Measurements from ENCODE around the gene VEPH1.

DNA sequence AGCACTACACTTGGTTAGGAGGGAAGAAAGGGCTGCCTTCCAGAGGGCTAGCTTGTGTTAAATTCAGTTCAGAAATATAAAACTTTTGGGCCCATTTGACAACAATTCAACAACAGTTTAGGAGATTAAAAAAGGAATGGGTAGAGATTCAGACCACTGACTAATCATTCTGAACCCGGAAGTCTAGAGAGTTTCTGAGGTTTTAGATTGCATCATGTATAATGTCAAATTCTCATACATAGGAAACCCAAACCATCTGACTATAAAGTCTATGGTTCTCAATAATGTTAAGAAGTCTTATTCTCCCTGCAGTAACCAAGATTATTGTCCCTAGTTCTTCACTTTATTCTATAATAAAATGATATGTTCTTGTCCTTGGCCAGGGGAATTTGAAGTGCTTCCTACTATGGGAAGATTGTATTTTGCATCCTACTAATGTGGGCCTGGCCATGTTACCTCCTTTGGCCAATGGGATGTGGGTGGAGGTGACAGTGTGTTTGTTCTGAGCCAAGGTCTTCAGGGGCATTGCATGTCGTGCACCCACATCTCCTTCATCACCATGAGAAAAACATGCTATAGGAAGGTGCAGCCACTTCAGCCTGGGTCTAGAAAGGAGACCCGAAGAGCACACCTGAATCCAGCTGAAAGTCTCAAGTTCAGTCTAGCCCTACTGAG lies 276.9 kb downstream of the VEPH1 start:
- TF ChIP-seq GATA2 (IDR thresholded peaks at IDR 0.05; ENCODE audit: low read depth, low read length) (no peak), GATA3 (IDR thresholded peaks at IDR 0.05; ENCODE audit: low read depth, low read length) (no peak)
